ENCODE results near the gene RSAD1.

The RSAD1 gene

GRCh38 chr17:50448643-50449042 is 30.0 kb upstream of the RSAD1 start:
- Histone ChIP-seq H4K20me1 (ENCODE audit: control insufficient read depth, insufficient read depth, low read depth, low read length) (no peaks in the 10 kb centered on the region), H3F3A (ENCODE audit: control insufficient read depth, insufficient read depth) (no peaks in the 10 kb centered on the region), H3K4me2 (ENCODE audit: low read length) (no peak overlapping the region), H3K9me3 (ENCODE audit: control insufficient read depth, insufficient read depth, low read length) (no peaks in the 10 kb centered on the region), H3K4me3 (ENCODE audit: low read length) (no peak overlapping the region), H3K4me1 (ENCODE audit: control insufficient read depth, low read length) (peaks cover 13% of the 10 kb centered on the region), H3K9me2 (replicated peaks; ENCODE audit: control insufficient read depth, low read length) (no peaks in the 10 kb centered on the region), H3K27me3 (ENCODE audit: control insufficient read depth, low read length) (no peaks in the 10 kb centered on the region), H3K79me2 (ENCODE audit: control insufficient read depth, low read length) (no peaks in the 10 kb centered on the region), H3K27ac (ENCODE audit: low read depth, low read length) (no peak overlapping the region), H3K36me3 (ENCODE audit: control insufficient read depth, low read length) (no peaks in the 10 kb centered on the region)
- no peak for TF ChIP-seq CTCF (IDR thresholded peaks at IDR 0.05; ENCODE audit: low read depth, low read length, poor library complexity, severe bottlenecking)
- TF ChIP-seq EZH2phosphoT487 (IDR thresholded peaks at IDR 0.05; ENCODE audit: borderline replicate concordance, low read length), result no peak

- Histone ChIP-seq H3K4me1 (ENCODE audit: control insufficient read depth, low read length) (peaks cover 16% of the 10 kb centered on the region), H3K9me2 (replicated peaks; ENCODE audit: control insufficient read depth, low read length) (no peaks in the 10 kb centered on the region), H3K79me2 (ENCODE audit: control insufficient read depth, low read length) (no peaks in the 10 kb centered on the region), H3K36me3 (ENCODE audit: control insufficient read depth, low read length) (no peaks in the 10 kb centered on the region), H3K4me3 (ENCODE audit: low read length) (no peak overlapping the region), H3K9me3 (ENCODE audit: control insufficient read depth, insufficient read depth, low read length) (no peaks in the 10 kb centered on the region), H3F3A (ENCODE audit: control insufficient read depth, insufficient read depth) (no peaks in the 10 kb centered on the region), H3K4me2 (ENCODE audit: low read length) (no peak overlapping the region), H3K27ac (ENCODE audit: low read depth, low read length) (no peak overlapping the region), H3K27me3 (ENCODE audit: control insufficient read depth, low read length) (no peaks in the 10 kb centered on the region), H4K20me1 (ENCODE audit: control insufficient read depth, insufficient read depth, low read depth, low read length) (no peaks in the 10 kb centered on the region)
- TF ChIP-seq CTCF (IDR thresholded peaks at IDR 0.05; ENCODE audit: low read depth, low read length, poor library complexity, severe bottlenecking), result no peak
- TF ChIP-seq EZH2phosphoT487 (IDR thresholded peaks at IDR 0.05; ENCODE audit: borderline replicate concordance, low read length), result no peak
Observed at GRCh38 chr17:50451943-50452629, 26.6 kb upstream of the RSAD1 start.

- no peak overlapping the region for H3K27ac ChIP-seq (ENCODE audit: low read depth, low read length)
- no peaks in the 10 kb centered on the region for H3K36me3 ChIP-seq (ENCODE audit: control insufficient read depth, low read length)
- no peak for TF ChIP-seq EZH2phosphoT487 (IDR thresholded peaks at IDR 0.05; ENCODE audit: borderline replicate concordance, low read length)
- no peak for TF ChIP-seq CTCF (IDR thresholded peaks at IDR 0.05; ENCODE audit: low read depth, low read length, poor library complexity, severe bottlenecking)
- H3K27me3 ChIP-seq (ENCODE audit: control insufficient read depth, low read length), result no peaks in the 10 kb centered on the region
- no peaks in the 10 kb centered on the region for H3K9me2 ChIP-seq (replicated peaks; ENCODE audit: control insufficient read depth, low read length)
- no peak overlapping the region for H3K4me2 ChIP-seq (ENCODE audit: low read length)
- H3F3A ChIP-seq (ENCODE audit: control insufficient read depth, insufficient read depth), result no peaks in the 10 kb centered on the region
- H3K79me2 ChIP-seq (ENCODE audit: control insufficient read depth, low read length), result no peaks in the 10 kb centered on the region
- H3K4me1 ChIP-seq (ENCODE audit: control insufficient read depth, low read length), result peaks cover 16% of the 10 kb centered on the region
- H3K4me3 ChIP-seq (ENCODE audit: low read length), result no peak overlapping the region
- H3K9me3 ChIP-seq (ENCODE audit: control insufficient read depth, insufficient read depth, low read length), result no peaks in the 10 kb centered on the region
- no peaks in the 10 kb centered on the region for H4K20me1 ChIP-seq (ENCODE audit: control insufficient read depth, insufficient read depth, low read depth, low read length)
Observed at GRCh38 chr17:50452630-50453300, 25.9 kb upstream of the RSAD1 start.
